Adrenal gland (tissue), 5 donors: ENCODE data around the gene VENTX.

ENCODE experiments used
- CTCF ChIP-seq, 6 experiments: fragments of 450-650 bp in 4 of 6; fragments of 200-600 bp in 2 of 6; sonication (generic) in 1 of 6; IDR thresholded peaks; 1 replicate in 5 of 6; 2 replicates in 1 of 6; pipeline versions ENCODE4 v1.5.1 to v1.8.0; 2016 to 2021; ENCODE audit warnings: antibody characterized with exemption in 6 of 6, mild to moderate bottlenecking in 2 of 6, moderate library complexity in 1 of 6
- POLR2A ChIP-seq, 2 donors: fragments of 450-650 bp; IDR thresholded peaks; one replicate each; pipeline ENCODE4 v1.6.1; 2017; ENCODE audit warnings: antibody characterized with exemption in 2 of 2, mild to moderate bottlenecking in 2 of 2, moderate library complexity in 1 of 2
- donor health status: DM: no; HTN: no; CAD: no.

DNA sequence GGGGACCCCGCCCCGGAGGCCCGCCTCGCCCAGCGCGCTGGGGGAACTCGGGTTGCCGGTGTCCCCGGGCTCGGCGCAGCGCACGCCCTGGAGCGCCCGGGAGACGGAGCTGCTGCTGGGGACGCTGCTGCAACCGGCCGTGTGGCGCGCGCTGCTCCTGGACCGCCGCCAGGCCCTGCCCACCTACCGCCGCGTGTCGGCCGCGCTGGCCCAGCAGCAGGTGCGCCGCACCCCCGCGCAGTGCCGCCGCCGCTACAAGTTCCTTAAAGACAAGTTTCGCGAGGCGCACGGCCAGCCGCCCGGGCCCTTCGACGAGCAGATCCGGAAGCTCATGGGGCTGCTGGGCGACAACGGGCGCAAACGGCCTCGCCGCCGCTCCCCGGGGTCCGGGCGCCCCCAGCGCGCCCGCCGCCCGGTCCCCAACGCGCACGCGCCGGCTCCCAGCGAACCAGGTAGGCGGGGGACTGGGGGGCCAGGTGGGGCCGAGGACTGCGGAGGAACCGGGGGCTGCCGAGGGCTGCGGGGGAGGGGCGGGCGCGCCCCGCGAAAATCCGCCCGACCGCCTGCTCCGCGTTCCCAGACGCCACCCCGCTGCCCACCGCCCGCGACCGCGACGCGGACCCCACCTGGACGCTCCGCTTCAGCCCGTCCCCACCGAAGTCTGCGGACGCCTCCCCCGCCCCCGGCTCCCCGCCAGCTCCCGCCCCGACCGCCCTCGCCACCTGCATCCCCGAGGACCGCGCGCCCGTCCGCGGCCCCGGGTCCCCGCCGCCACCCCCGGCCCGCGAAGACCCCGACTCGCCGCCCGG is 7.1 kb upstream of the VENTX start:
- TF ChIP-seq POLR2A (IDR thresholded peaks at IDR 0.05) (no peak), CTCF (IDR thresholded peaks at IDR 0.05) (no peak)
